ENCODE results near the gene THRB.

GRCh38 chr3:24258727-24259600 lies 235.7 kb downstream of the THRB start:
- TF ChIP-seq, protein P1, sequence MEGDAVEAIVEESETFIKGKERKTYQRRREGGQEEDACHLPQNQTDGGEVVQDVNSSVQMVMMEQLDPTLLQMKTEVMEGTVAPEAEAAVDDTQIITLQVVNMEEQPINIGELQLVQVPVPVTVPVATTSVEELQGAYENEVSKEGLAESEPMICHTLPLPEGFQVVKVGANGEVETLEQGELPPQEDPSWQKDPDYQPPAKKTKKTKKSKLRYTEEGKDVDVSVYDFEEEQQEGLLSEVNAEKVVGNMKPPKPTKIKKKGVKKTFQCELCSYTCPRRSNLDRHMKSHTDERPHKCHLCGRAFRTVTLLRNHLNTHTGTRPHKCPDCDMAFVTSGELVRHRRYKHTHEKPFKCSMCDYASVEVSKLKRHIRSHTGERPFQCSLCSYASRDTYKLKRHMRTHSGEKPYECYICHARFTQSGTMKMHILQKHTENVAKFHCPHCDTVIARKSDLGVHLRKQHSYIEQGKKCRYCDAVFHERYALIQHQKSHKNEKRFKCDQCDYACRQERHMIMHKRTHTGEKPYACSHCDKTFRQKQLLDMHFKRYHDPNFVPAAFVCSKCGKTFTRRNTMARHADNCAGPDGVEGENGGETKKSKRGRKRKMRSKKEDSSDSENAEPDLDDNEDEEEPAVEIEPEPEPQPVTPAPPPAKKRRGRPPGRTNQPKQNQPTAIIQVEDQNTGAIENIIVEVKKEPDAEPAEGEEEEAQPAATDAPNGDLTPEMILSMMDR (conservative IDR thresholded peaks at IDR 0.05; ENCODE audit: low read length), result no peak
- no peak for TF ChIP-seq EZH2phosphoT487 (IDR thresholded peaks at IDR 0.05; ENCODE audit: borderline replicate concordance)

All from Loucy (cell line).